GM18909 (cell line): Measurements from ENCODE around the gene CHAMP1.

Experiments
- ATAC-seq: cut with Tn5 transposase; IDR thresholded peaks from one replicate; pipeline ENCODE4 v1.9.1; 2021; ENCODE audit warnings: mild to moderate bottlenecking; ENCODE audit not compliant: unreplicated experiment, poor library complexity

The CHAMP1 gene

GRCh38 chr13:114314074-114314912 lies at the start of gene CHAMP1:
Gene CHAMP1, plus strand, starts transcription at chr13:114314503. Its CDS starts 9,340 bp downstream, at chr13:114323843.
- peak; percentile 77 for ATAC-seq

- no peak for ATAC-seq
Observed at GRCh38 chr13:114264886-114265611, 49.3 kb upstream of the CHAMP1 start.

GRCh38 chr13:114266241-114266640 lies 48.1 kb upstream of the CHAMP1 start:
- no peak for ATAC-seq

- no peak for ATAC-seq
Observed at GRCh38 chr13:114268344-114269280, 45.7 kb upstream of the CHAMP1 start.

- ATAC-seq, result no peak
Observed at GRCh38 chr13:114269281-114269770, 45.0 kb upstream of the CHAMP1 start.

GRCh38 chr13:114272977-114273376 lies 41.3 kb upstream of the CHAMP1 start:
- ATAC-seq, result no peak

GRCh38 chr13:114275304-114275703 lies 39.0 kb upstream of the CHAMP1 start:
- no peak for ATAC-seq

GRCh38 chr13:114279146-114279545 lies 35.2 kb upstream of the CHAMP1 start:
- ATAC-seq, result no peak

GRCh38 chr13:114279758-114280355 lies 34.4 kb upstream of the CHAMP1 start:
- ATAC-seq, result no peak

- peak; percentile 83 for ATAC-seq
Observed at GRCh38 chr13:114281351-114282040, 32.8 kb upstream of the CHAMP1 start, which contains the start of gene UPF3A. Gene UPF3A, plus strand, starts transcription at chr13:114281601. Its CDS starts 39 bp downstream, at chr13:114281640.

- ATAC-seq, result peak; percentile 49
Observed at GRCh38 chr13:114282041-114282670, 32.1 kb upstream of the CHAMP1 start.

GRCh38 chr13:114283576-114283975 lies 30.7 kb upstream of the CHAMP1 start:
- ATAC-seq, result no peak

GRCh38 chr13:114284680-114285079 lies 29.6 kb upstream of the CHAMP1 start:
- ATAC-seq, result no peak

GRCh38 chr13:114285166-114285808 lies 29.0 kb upstream of the CHAMP1 start:
- no peak for ATAC-seq

GRCh38 chr13:114286808-114287207 lies 27.5 kb upstream of the CHAMP1 start:
- ATAC-seq, result no peak

- no peak for ATAC-seq
Observed at GRCh38 chr13:114288157-114288591, 26.1 kb upstream of the CHAMP1 start.

- ATAC-seq, result no peak
Observed at GRCh38 chr13:114296448-114296847, 17.9 kb upstream of the CHAMP1 start.

- ATAC-seq, result no peak
Observed at GRCh38 chr13:114296902-114297301, 17.4 kb upstream of the CHAMP1 start.
